Gastrocnemius medialis (tissue), 4 donors: ENCODE results near the gene SLC15A3. TPM values are rescaled to one million over a fixed set of nuclear protein-coding genes. Genes with fewer than 3 reads are reported as not detected.

ENCODE experiments used
- ATAC-seq, 2 donors: fragments of 150-250 bp; one replicate each; pipeline ENCODE4 v1.9.1; 2016
- DNase-seq, 2 donors: peaks; one replicate each; pipeline ENCODE4 v3.0.0-alpha.2; 2019
- H3K27ac ChIP-seq, 4 donors: fragments of 200-600 bp; sonication (generic); 1 replicate in 1 of 4; 2 replicates in 3 of 4; pipeline ENCODE4 v1.5.1; 2016 to 2018; ENCODE audit warnings: mild to moderate bottlenecking in 2 of 4, moderate library complexity in 1 of 4
- H3K27me3 ChIP-seq, 3 donors: fragments of 200-600 bp; sonication (generic) in 2 of 3; 1 replicate in 1 of 3; 2 replicates in 2 of 3; pipeline versions ENCODE4 v1.5.1 to v1.6.0; 2016 to 2019; ENCODE audit warnings: mild to moderate bottlenecking in 1 of 3, moderate library complexity in 1 of 3
- H3K36me3 ChIP-seq, 2 donors: fragments of 200-600 bp; sonication (generic) in 1 of 2; one replicate each; pipeline ENCODE4 v1.5.1; 2017 to 2018
- H3K4me1 ChIP-seq, 2 donors: fragments of 200-600 bp; sonication (generic) in 1 of 2; one replicate each; pipeline ENCODE4 v1.5.1; 2016 to 2017; ENCODE audit warnings: mild to moderate bottlenecking in 2 of 2
- H3K4me3 ChIP-seq, 4 donors: fragments of 200-600 bp; sonication (generic) in 3 of 4; 1 replicate in 1 of 4; 2 replicates in 3 of 4; pipeline ENCODE4 v1.5.1; 2016 to 2019; ENCODE audit warnings: mild to moderate bottlenecking in 2 of 4
- H3K9me3 ChIP-seq, 3 donors: fragments of 200-600 bp; sonication (generic) in 2 of 3; 1 replicate in 1 of 3; 2 replicates in 2 of 3; pipeline ENCODE4 v1.5.1; 2016 to 2019
- CTCF ChIP-seq, 5 experiments: fragments of 450-650 bp in 3 of 5; fragments of 200-600 bp in 2 of 5; sonication (generic) in 2 of 5; IDR thresholded peaks in 4 of 5; conservative IDR thresholded peaks in 1 of 5; 1 replicate in 4 of 5; 2 replicates in 1 of 5; pipeline ENCODE4 v1.5.1; 2016 to 2019; ENCODE audit warnings: antibody characterized with exemption in 5 of 5, mild to moderate bottlenecking in 3 of 5, moderate library complexity in 3 of 5
- POLR2A ChIP-seq, 2 donors: fragments of 450-650 bp; IDR thresholded peaks; one replicate each; pipeline ENCODE4 v1.6.1; 2017; ENCODE audit warnings: antibody characterized with exemption in 2 of 2, mild to moderate bottlenecking in 2 of 2, moderate library complexity in 2 of 2
- in situ Hi-C, 4 donors: fragments of 200-750 bp; cut with MboI; loops; one replicate each; pipeline versions ENCODE4 v1.15.0 to v1.8.0; 2017; ENCODE audit warnings: low sequenced_read_pairs in 4 of 4
- intact Hi-C: fragments of 100-400 bp; cut with DNase I; formaldehyde crosslinking; loops from one replicate; pipeline ENCODE4 v1.15.1; 2023; ENCODE audit warnings: low total_unique reads
- total RNA-seq, 4 donors: library from RNA; depleted of rRNA; stranded (reverse); fragments of >200 nt; gene quantifications; one replicate each; pipeline versions ENCODE4 v1.1.0 to v1.2.3, GENCODE V29; 2016

The SLC15A3 gene
- total RNA-seq, 4 donors from 2014 or later = 2.8 to 6.9 (median 6.0) TPM

- in situ Hi-C loops = loop anchor here in 1 of 4 donors (25.0 kb wide), 1 partner anchor 239 kb away; the partner anchor contains the start of gene VPS37C
- no peak overlapping the region for H3K4me3 ChIP-seq
- no peaks in the 10 kb centered on the region for H3K9me3 ChIP-seq
- H3K4me1 ChIP-seq = peaks cover 20 to 35% of the 10 kb centered on the region in 2 donors
- peaks cover 0 to 36% of the 10 kb centered on the region in 2 donors for H3K36me3 ChIP-seq
- ATAC-seq (no peak), DNase-seq (no peak)
- peaks cover 10 to 29% (median 21%) of the 10 kb centered on the region in 3 donors for H3K27me3 ChIP-seq
- H3K27ac ChIP-seq = no peak overlapping the region
- intact Hi-C loops = no loop called here
- no peak for TF ChIP-seq CTCF (IDR thresholded peaks at IDR 0.05 in 4 of 5, conservative IDR thresholded peaks at IDR 0.05 in 1 of 5)
- TF ChIP-seq POLR2A (IDR thresholded peaks at IDR 0.05) = no peak
These were observed 28.6 kb downstream of the SLC15A3 start for GRCh38 chr11:60923326-60923725.

- H3K9me3 ChIP-seq = no peaks in the 10 kb centered on the region
- ATAC-seq (no peak), DNase-seq (no peak)
- H3K4me3 ChIP-seq = no peak overlapping the region
- no peak for TF ChIP-seq CTCF (IDR thresholded peaks at IDR 0.05 in 4 of 5, conservative IDR thresholded peaks at IDR 0.05 in 1 of 5)
- TF ChIP-seq POLR2A (IDR thresholded peaks at IDR 0.05) = no peak
- in situ Hi-C loops = loop anchor here in 1 of 4 donors (25.0 kb wide), 1 partner anchor 239 kb away; the partner anchor contains the start of gene VPS37C
- no peak overlapping the region for H3K27ac ChIP-seq
- intact Hi-C loops = no loop called here
- peaks cover 10 to 29% (median 21%) of the 10 kb centered on the region in 3 donors for H3K27me3 ChIP-seq
- H3K4me1 ChIP-seq = peaks cover 24 to 39% of the 10 kb centered on the region in 2 donors
- H3K36me3 ChIP-seq = peaks cover 0 to 36% of the 10 kb centered on the region in 2 donors
These were observed 29.1 kb downstream of the SLC15A3 start for GRCh38 chr11:60922906-60923305.

GRCh38 chr11:60921777-60922335 lies 30.1 kb downstream of the SLC15A3 start:
- Histone ChIP-seq H3K36me3 (peaks cover 0 to 36% of the 10 kb centered on the region in 2 donors), H3K4me3 (no peak overlapping the region), H3K27ac (no peak overlapping the region), H3K4me1 (peaks cover 33 to 49% of the 10 kb centered on the region in 2 donors), H3K9me3 (no peaks in the 10 kb centered on the region), H3K27me3 (peaks cover 7 to 22% (median 21%) of the 10 kb centered on the region in 3 donors)
- TF ChIP-seq POLR2A (IDR thresholded peaks at IDR 0.05) = no peak
- no peak for TF ChIP-seq CTCF (IDR thresholded peaks at IDR 0.05 in 4 of 5, conservative IDR thresholded peaks at IDR 0.05 in 1 of 5)
- ATAC-seq (no peak), DNase-seq (no peak)
- intact Hi-C loops = no loop called here
- in situ Hi-C loops = loop anchor here in 1 of 4 donors (25.0 kb wide), 1 partner anchor 240 kb away; the partner anchor contains the start of gene VPS37C

- Histone ChIP-seq H3K36me3 (peaks cover 0 to 36% of the 10 kb centered on the region in 2 donors), H3K27me3 (peaks cover 7 to 17% (median 16%) of the 10 kb centered on the region in 3 donors), H3K4me1 (peaks cover 39 to 55% of the 10 kb centered on the region in 2 donors), H3K4me3 (no peak overlapping the region), H3K9me3 (no peaks in the 10 kb centered on the region), H3K27ac (no peak overlapping the region)
- intact Hi-C loops = no loop called here
- TF ChIP-seq CTCF (IDR thresholded peaks at IDR 0.05 in 4 of 5, conservative IDR thresholded peaks at IDR 0.05 in 1 of 5) (no peak), POLR2A (IDR thresholded peaks at IDR 0.05) (no peak)
- no peak for ATAC-seq
- DNase-seq = no peak
- in situ Hi-C loops = loop anchor here in 1 of 4 donors (25.0 kb wide), 1 partner anchor 241 kb away; the partner anchor contains the start of gene VPS37C
These were observed 30.7 kb downstream of the SLC15A3 start for GRCh38 chr11:60921259-60921658.
